NCI-H1930 (cell line): ENCODE results near the gene SPAG8.

Source experiments
- DNase-seq, 2 experiments: peaks; one replicate each; lab custom pipeline; 2025; lab: John Stamatoyannopoulos, UW

SPAG8 gene

GRCh38 chr9:35810122-35810521 is 1.9 kb downstream of the SPAG8 start:
- DNase-seq, result no peak

- no peak for DNase-seq
These were observed 3.6 kb downstream of the SPAG8 start for GRCh38 chr9:35808433-35808832.

GRCh38 chr9:35806101-35806500 is 6.0 kb downstream of the SPAG8 start:
- DNase-seq, result no peak

- DNase-seq, result no peak
These were observed 10.5 kb downstream of the SPAG8 start for GRCh38 chr9:35801328-35802128.

- no peak for DNase-seq
These were observed 11.5 kb downstream of the SPAG8 start for GRCh38 chr9:35800530-35800929.

- DNase-seq, result no peak
These were observed 13.2 kb downstream of the SPAG8 start for GRCh38 chr9:35798658-35799374.

GRCh38 chr9:35797311-35798109 is 14.6 kb downstream of the SPAG8 start:
- DNase-seq, result no peak

- DNase-seq, result no peak
These were observed 16.4 kb downstream of the SPAG8 start for GRCh38 chr9:35795695-35796094.

- DNase-seq, result no peak
These were observed 18.6 kb downstream of the SPAG8 start for GRCh38 chr9:35793461-35793860.

- DNase-seq, result no peak
These were observed 19.2 kb downstream of the SPAG8 start for GRCh38 chr9:35792826-35793225.

GRCh38 chr9:35792024-35792813 is 19.8 kb downstream of the SPAG8 start:
- DNase-seq, result no peak

- DNase-seq, result no peak
These were observed 20.7 kb downstream of the SPAG8 start, which contains the start of gene NPR2 for GRCh38 chr9:35791297-35791921. NPR2 (plus strand) TSS chr9:35791591; CDS start chr9:35792409, 818 bp downstream.

GRCh38 chr9:35790385-35791296 is 21.4 kb downstream of the SPAG8 start:
- peak; percentile 66 to 72 for DNase-seq

- DNase-seq, result no peak
These were observed 22.1 kb downstream of the SPAG8 start for GRCh38 chr9:35790025-35790384.

- DNase-seq, result no peak
These were observed 22.5 kb downstream of the SPAG8 start for GRCh38 chr9:35789541-35789940.

GRCh38 chr9:35783418-35783817 is 28.6 kb downstream of the SPAG8 start:
- DNase-seq, result no peak

GRCh38 chr9:35781066-35781465 is 31.0 kb downstream of the SPAG8 start:
- DNase-seq, result no peak

- DNase-seq, result no peak
These were observed 33.6 kb downstream of the SPAG8 start for GRCh38 chr9:35778496-35778895.

- DNase-seq, result peak; percentile 27 to 46
These were observed 36.0 kb downstream of the SPAG8 start for GRCh38 chr9:35776018-35776417.
